ENCODE measurements around the gene KLHL24.
"Not testable (repeated sequence)": the region's sequence is repeated elsewhere in the genome, so short reads cannot be mapped to it uniquely, and the experiment has no call there.

KLHL24 gene

DNA sequence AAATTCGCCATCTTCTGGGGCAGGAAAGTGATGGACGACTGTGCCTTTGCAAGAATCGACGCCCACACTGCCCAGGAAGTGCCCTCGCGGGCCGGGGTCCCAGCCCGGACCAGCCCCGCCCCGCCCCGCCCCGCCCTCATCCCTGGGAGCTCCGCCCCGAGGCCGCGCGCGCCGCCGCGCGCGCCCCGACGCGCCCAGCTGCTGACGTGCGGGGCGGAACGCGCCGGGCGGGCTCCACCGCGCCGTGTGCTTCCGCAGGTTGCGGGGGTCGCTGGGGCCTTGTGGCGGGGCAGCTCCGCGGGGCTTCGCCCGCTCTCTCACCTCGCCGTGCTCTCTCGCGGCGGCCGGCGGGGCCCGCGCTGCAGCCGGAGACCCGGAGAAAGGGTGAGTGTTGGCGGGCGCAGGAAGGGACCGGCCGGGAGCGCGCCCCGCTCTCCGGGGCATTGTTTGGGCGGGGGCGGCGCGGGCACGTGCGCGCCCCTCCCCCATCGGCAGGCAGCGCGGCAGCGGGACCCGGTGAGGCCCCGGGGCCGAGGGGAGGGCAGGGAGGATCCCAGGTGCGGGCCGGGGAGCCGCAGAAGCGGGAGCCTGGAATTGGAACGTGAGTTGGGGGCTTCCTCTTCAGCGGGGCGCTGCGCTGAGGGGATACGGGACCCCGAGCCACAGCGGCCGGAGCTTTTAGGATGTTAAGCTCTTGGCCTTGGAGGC is 62.3 kb downstream of the KLHL24 start, which contains the start of gene YEATS2:
YEATS2 (plus strand) TSS at position 188 of the 708 bp plus-strand sequence. CDS start 17,366 bp downstream, outside the sequence.
- DNase-seq = peak; percentile 67

DNA sequence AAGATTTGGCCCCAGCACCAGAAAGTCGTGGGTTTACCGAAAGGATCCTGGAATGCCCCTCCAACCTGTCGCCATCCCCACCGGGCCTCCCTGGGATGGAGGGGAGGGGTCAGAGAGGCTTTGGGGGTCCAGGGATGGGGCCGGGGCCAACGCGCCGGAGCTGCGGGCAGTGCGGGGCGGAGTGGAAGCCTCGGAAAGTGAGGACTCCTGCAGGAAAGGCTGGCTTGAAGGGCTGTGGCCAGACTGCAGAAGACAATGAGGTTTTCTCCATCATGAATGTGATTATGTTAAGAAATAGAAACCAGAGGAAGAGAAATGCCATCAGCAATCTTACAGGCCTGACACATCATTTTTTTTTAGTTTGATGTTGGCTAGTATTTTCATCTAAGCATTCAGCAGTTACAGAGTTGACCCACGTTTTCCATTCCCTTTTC is 62.9 kb downstream of the KLHL24 start:
- DNase-seq = no peak

DNA sequence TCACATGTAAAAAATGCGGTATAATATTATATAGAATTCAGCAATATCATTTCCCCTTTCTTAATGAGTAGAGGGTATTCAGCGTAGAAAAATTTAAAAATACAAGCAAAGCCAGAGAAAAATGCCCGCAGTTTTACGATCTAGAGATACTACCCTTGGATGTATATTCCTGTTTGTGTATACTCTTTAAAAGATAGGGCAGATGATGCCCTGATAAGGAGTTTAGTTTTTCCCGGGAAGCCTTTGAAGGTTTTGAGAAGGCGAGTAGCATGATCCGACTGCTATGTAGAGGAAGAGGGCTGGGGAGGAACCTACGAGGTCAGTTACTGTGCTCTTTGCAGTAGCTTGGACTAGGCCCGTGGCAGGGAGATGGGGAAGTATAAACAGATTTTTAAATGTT is 63.3 kb downstream of the KLHL24 start:
- no peak for DNase-seq

DNA sequence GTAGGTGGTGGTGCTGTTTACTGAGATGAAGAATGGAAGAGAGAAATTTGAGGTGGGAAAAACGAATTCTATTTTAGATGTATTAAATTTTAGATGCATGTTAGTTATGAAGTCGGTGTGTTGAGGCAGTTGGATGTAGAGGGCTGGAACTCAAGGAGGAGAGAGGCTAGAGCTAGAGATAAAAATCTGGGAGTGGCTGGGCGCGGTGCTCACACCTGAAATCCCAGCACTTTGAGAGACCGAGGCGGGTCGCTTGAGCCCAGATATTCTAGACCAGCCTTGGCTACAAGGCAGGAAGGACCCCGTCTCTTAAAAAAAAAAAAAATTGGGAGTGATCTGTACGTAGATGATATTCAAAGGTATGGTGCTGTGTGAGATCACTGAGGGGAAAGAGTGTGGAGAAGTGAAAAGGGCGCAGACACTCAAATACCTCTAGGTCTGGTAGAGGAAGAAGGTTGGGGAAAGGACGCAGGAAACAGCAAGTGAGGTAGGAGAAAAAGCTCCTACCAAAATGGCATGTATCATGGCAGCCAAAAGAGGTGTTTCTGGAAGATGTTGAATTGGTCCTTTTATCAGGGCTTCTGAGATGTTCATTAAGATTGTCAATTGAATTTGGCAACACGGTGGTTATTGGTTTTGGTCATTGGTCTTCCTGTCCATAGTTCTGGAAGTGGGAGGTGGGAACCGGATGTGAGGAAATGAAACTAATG is 64.0 kb downstream of the KLHL24 start:
- DNase-seq = no peak

DNA sequence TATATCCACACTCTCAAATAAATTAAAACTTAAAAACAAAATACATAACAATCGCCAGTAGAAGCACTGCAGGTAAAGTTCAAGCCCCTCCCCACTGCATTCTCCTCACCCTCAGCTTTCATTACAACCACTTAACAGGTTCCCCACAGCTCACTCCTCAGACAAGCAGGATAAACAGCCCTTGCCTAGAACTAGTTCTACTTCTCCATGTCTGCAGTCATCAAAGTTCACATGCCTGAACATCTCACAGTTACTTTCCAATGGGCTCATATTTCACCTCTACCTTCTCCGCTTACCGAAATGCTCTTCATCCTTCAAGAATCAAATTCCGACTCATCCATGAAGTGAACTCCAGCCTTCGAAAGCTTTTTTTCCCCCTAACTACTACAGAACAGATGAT is 66.3 kb downstream of the KLHL24 start:
- no peak for DNase-seq

DNA sequence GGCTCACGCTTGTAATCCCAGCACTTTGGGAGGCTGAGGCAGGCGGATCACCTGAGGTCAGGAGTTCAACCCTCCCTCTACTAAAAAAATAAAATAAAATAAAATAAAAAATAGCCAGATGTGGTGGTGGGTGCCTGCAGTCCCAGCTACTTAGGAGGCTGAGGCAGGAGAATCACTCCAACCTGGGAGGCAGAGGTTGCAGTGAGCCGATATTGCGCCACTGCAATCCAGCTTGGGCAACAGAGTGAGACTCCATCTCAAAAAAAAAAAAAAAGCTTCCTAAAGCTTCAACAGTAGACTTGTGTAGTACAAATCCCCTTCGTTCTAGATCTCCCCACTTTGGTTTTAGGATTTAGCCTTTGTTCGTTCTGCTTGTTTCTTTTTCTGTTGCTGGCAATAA is 68.5 kb downstream of the KLHL24 start:
- DNase-seq = not testable (repeated sequence)

DNA sequence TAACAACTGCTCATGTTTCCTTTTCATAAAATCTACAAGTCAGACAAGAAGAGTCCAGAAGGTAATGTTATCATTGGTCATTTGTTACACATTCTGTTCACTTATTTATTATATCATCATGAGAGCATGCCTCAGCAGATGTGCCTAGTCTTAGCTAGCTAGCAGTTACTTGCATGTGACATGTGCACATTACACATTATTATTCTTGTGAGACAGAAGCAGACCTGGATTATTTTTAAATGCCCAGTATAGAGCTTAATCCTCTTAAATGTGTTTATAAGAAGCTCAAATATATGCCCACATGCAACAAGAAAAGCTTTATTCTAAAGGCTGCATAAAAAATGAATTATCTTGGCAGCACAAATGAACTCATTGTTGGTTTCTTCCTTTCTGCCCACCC is 74.8 kb downstream of the KLHL24 start:
- no peak for DNase-seq

DNA sequence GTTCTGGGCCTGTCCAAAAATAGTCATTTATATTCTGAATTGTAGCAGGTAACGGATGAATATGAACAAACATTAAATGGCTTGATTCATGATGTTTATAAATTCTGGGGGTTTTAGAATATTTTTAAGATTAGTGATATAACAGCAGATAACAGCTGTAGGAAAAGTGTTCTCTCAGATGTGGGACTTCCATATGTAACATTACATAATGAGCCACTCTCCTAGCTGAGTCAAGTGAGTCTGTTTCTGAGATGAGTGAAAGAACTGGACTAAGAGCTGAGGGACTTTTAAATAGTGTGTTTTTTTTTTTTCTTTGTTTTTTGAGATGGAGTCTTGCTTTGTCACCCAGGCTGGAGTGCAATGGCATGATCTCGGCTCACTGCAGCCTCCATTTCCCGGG is 76.1 kb downstream of the KLHL24 start:
- DNase-seq = no peak

DNA sequence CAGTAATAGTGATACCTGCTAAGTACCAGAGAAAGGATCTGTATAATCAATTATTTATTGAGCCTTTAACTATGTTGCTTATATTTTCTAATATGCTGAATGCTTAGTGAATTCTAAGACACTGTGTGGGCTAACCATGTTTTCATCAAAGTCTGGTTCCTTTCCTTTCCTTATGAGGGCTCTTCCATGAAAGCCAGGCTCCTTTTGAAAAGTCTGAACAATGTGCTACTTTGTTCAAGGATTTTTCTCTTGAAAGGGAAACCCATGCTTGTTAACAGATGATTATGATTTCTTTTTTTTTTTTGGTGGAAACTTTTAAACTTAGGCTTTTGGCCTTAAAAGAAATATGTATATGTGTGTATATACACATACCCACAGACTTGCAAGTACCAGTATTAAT is 79.2 kb downstream of the KLHL24 start:
- DNase-seq = no peak

DNA sequence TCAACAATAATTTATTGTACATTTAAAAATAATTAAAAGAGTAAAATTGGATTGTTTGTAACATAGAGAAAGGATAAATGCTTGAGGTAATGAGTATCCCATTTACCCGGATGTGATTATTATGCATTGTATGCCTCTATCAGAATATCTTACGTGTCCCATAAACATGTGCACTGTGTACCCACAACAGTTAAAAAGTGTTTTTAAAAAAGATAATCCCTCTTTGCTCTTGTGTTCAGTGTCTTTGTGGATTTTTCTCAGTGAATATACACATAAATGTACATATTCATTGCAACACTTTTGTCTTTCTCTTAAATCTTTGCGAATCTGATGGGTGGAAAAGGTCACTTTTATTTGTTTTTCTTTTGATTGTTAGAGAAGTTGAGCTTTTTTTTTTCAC is 82.6 kb downstream of the KLHL24 start:
- no peak for DNase-seq

DNA sequence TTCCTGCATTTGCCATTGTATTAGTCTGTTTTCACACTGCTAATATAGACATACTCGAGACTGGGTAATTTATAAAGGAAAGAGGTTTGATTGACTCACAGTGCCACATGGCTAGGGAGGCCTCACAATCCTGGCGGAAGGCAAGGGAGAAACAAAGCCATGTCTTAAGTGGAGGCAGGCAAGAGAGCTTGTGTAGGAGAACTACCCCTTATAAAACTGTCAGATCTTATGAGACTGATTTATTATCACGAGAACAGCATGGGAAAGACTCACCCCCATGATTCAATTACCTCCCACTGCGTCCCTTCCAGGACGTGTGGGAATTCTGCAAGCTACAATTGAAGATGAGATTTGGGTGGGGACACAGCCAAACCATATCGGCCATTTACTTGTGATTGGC is 90.0 kb downstream of the KLHL24 start:
- DNase-seq = no peak

DNA sequence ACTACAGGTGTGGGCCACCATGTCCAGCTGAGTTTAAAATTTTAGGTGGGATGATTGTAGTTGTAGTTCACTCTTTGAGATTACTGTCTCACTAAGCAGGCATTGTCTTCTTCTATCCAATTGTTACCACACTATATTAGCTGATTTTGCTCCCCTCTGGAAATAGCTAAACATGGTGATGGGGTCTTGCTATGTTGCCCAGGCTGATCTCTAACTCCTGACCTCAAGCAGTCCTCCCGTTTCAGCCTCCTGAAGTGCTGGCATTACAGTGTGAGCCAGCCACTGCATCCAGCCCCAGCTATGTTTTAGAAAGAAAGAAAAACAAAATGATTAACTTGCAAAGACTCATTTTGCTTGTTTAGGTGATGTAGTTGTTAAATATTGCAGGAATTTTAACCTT is 92.8 kb downstream of the KLHL24 start:
- no peak for DNase-seq

DNA sequence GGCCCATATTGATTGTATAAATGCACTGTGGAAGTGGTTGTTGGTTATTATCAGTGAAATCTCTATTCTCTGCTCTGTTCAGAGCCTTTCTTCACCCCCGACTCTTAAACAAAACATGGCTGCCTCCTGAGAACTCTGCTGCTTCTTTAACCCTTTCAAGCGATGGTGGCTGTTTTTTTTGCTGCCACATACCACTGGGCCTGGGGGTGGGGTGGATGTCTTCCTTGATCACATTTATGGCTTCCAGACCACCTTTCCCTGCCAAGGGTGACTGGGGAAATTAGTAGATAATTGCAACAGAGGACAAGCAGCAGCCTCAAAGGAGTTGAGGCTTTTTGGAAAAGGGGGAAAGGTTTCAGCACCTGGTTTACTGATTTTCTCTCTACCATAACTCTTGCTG is 94.9 kb downstream of the KLHL24 start:
- DNase-seq = no peak

DNA sequence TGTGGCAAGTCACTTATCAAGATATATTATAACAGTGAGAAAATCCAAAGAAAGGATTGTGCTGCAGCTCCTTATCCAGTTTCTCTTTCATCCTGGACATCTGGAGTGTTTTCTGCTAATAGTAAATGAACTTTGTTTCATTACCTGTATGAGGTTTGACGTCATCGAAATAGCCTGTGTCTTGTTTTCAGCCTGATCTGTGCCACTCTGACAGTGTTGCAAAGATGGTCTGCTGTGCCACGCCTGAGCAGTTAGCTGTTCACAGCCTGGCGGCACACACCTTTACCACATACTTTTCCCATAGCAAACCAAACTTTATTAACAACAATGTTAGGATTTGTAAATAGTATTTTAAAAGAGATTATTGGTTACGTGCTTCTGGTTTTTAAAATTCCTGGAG is 96.2 kb downstream of the KLHL24 start:
- no peak for DNase-seq

DNA sequence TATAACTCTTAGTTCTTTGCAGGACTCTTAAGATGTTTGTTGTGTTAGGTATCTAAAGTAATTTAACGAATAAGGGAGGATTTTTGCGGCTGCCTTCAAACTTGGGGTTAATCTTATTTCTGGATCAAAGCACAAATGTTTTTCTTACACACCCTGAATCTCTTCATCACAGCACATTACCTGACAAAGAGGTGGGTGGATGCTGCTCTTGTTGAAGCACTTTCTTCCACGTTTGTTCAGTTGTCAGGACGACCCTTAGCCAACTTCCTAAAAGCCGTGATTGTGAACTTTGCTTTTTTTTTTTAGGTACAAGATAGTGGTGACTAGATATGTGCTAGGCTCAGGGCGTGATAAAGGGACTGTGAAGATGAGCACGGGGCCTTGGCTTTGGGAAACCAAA is 98.1 kb downstream of the KLHL24 start:
- DNase-seq = no peak
